ENCODE results near the gene KRT32.

DNA sequence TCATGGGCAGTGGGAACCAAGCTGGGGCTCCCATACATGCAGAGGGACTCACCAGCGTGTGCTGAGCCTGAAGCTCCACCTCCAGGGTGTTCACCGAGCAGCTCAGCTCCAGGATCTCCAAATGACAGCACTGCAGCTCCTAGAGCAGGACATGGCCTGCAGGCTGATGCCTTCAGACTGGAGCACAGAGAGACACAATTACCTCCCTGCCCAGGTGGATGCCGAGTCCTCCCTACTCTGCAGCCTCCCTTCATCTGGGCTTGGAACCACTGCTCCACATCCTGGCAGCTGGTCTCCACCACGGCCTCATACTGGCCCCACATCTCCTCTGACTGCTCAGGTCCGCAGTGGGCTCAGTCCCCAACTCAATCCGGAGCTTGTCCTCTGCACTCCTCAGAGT is 18.2 kb downstream of the KRT32 start:
- TF ChIP-seq, protein P1, sequence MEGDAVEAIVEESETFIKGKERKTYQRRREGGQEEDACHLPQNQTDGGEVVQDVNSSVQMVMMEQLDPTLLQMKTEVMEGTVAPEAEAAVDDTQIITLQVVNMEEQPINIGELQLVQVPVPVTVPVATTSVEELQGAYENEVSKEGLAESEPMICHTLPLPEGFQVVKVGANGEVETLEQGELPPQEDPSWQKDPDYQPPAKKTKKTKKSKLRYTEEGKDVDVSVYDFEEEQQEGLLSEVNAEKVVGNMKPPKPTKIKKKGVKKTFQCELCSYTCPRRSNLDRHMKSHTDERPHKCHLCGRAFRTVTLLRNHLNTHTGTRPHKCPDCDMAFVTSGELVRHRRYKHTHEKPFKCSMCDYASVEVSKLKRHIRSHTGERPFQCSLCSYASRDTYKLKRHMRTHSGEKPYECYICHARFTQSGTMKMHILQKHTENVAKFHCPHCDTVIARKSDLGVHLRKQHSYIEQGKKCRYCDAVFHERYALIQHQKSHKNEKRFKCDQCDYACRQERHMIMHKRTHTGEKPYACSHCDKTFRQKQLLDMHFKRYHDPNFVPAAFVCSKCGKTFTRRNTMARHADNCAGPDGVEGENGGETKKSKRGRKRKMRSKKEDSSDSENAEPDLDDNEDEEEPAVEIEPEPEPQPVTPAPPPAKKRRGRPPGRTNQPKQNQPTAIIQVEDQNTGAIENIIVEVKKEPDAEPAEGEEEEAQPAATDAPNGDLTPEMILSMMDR (IDR thresholded peaks at IDR 0.05; ENCODE audit: low read depth, low read length, poor library complexity, severe bottlenecking): no peak
- TF ChIP-seq EZH2phosphoT487 (IDR thresholded peaks at IDR 0.05; ENCODE audit: borderline replicate concordance, low read length): no peak
